Esophagus muscularis mucosa (tissue), 4 donors: Measurements from ENCODE around the gene GSS. TPM values are rescaled to one million over a fixed set of nuclear protein-coding genes. Genes with fewer than 3 reads are reported as not detected.

Experiments
- DNase-seq: peaks from one replicate; pipeline ENCODE4 v3.0.0-alpha.2; 2017; ENCODE audit errors: extremely low spot score
- H3K27ac ChIP-seq, 4 donors: fragments of 200-600 bp; sonication (generic); replicated peaks in 1 of 4; 1 replicate in 3 of 4; 2 replicates in 1 of 4; pipeline ENCODE4 v1.5.1; 2016 to 2019; ENCODE audit warnings: mild to moderate bottlenecking in 1 of 4
- H3K27me3 ChIP-seq, 4 donors: fragments of 200-600 bp; sonication (generic); one replicate each; pipeline versions ENCODE4 v1.5.1 to v1.6.0; 2016 to 2019
- H3K36me3 ChIP-seq, 4 donors: fragments of 200-600 bp; sonication (generic); one replicate each; pipeline ENCODE4 v1.5.1; 2016 to 2019
- H3K4me1 ChIP-seq, 4 donors: fragments of 200-600 bp; sonication (generic); one replicate each; pipeline ENCODE4 v1.5.1; 2016 to 2019
- H3K4me3 ChIP-seq, 4 donors: fragments of 200-600 bp; sonication (generic); 1 replicate in 2 of 4; 2 replicates in 2 of 4; pipeline ENCODE4 v1.5.1; 2016 to 2019; ENCODE audit warnings: mild to moderate bottlenecking in 4 of 4, moderate library complexity in 1 of 4
- H3K9me3 ChIP-seq, 4 donors: fragments of 200-600 bp; sonication (generic); 1 replicate in 3 of 4; 2 replicates in 1 of 4; pipeline ENCODE4 v1.5.1; 2016 to 2019
- EP300 ChIP-seq: sonication (generic); formaldehyde crosslinking; IDR thresholded peaks from one replicate; pipeline ENCODE4 v1.6.1; 2017; ENCODE audit warnings: antibody characterized with exemption
- POLR2A ChIP-seq: fragments of 450-650 bp; IDR thresholded peaks from one replicate; pipeline ENCODE4 v1.6.1; 2017; ENCODE audit warnings: antibody characterized with exemption, moderate library complexity, mild to moderate bottlenecking, low read depth
- POLR2AphosphoS5 ChIP-seq, 2 donors: sonication (generic); formaldehyde crosslinking; IDR thresholded peaks; one replicate each; pipeline ENCODE4 v1.6.1; 2017; ENCODE audit warnings: antibody characterized with exemption in 2 of 2
- WGBS: methylation state at CpG from one replicate; pipeline ENCODE4 v1.1.5; 2018; 5-methylcytosine and 5-hydroxymethylcytosine counted together
- intact Hi-C: fragments of 100-400 bp; cut with DNase I; formaldehyde crosslinking; loops from one replicate; pipeline ENCODE4 v1.15.1; 2023
- total RNA-seq, 4 donors: library from RNA; depleted of rRNA; stranded (reverse); fragments of >200 nt; gene quantifications; one replicate each; pipeline versions ENCODE4 v1.1.0 to v1.2.1, GENCODE V29; 2016
- TF ChIP-seq, protein P1 (sequence below), 3 experiments: fragments of 200-600 bp in 2 of 3; fragments of 450-650 bp in 1 of 3; sonication (generic) in 2 of 3; IDR thresholded peaks; one replicate each; pipeline ENCODE4 v1.5.1; 2017 to 2019; ENCODE audit warnings: antibody characterized with exemption in 3 of 3, mild to moderate bottlenecking in 2 of 3, moderate library complexity in 1 of 3

The GSS gene
- total RNA-seq, 4 donors from 2014 or later: 27.7 to 36.1 (median 28.5) TPM

DNA sequence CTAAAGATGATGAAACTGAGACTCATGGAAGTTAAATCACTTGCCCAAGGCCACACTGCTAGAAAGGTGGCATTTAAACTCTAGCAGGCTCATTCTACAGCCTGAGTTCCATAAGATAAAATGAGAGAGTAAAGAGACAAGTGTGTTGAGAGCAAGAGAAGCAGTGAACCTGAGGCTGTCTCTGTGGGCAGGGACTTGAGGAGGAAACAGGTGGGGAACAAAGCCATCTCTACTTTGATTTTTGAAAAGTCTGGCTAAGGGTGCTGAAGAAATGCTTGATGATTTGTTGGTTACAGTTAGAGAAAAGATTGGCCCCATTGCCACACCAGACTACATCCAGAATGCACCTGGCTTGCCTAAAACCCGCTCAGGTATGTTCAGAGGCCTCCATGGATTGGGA, 29.0 kb downstream of the GSS start:
- no peak for DNase-seq
- Histone ChIP-seq H3K36me3 (peaks cover 27 to 85% (median 75%) of the 10 kb centered on the region in 4 donors), H3K4me3 (no peak overlapping the region), H3K27ac (no peak overlapping the region), H3K4me1 (peaks cover 5 to 19% (median 14%) of the 10 kb centered on the region in 4 donors), H3K9me3 (no peaks in the 10 kb centered on the region), H3K27me3 (no peaks in the 10 kb centered on the region)
- intact Hi-C loops: no loop called here
- 100% methylated on average over 1 of the region's 1 CpG for WGBS
- no peak for TF ChIP-seq POLR2AphosphoS5 (IDR thresholded peaks at IDR 0.05)
- TF ChIP-seq, protein P1, sequence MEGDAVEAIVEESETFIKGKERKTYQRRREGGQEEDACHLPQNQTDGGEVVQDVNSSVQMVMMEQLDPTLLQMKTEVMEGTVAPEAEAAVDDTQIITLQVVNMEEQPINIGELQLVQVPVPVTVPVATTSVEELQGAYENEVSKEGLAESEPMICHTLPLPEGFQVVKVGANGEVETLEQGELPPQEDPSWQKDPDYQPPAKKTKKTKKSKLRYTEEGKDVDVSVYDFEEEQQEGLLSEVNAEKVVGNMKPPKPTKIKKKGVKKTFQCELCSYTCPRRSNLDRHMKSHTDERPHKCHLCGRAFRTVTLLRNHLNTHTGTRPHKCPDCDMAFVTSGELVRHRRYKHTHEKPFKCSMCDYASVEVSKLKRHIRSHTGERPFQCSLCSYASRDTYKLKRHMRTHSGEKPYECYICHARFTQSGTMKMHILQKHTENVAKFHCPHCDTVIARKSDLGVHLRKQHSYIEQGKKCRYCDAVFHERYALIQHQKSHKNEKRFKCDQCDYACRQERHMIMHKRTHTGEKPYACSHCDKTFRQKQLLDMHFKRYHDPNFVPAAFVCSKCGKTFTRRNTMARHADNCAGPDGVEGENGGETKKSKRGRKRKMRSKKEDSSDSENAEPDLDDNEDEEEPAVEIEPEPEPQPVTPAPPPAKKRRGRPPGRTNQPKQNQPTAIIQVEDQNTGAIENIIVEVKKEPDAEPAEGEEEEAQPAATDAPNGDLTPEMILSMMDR (IDR thresholded peaks at IDR 0.05): no peak
- TF ChIP-seq EP300: no peak
- TF ChIP-seq POLR2A: no peak

DNA sequence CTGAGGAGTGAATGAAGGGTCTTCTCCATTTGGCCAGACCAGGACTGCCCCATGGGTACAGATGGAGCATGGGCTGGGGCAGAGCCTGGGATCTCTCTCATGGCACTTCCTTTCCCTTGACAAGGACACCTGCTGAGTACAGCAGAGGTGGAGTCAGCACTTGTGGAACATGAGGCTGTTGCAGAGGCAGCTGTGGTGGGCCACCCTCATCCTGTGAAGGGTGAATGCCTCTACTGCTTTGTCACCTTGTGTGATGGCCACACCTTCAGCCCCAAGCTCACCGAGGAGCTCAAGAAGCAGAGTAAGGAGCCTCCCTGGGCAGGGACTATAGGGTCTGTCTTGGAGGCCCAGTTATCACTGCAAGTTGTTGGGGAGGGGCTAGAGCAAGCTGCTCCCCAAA, 29.6 kb downstream of the GSS start:
- 100% methylated on average over 1 of the region's 1 CpG for WGBS
- no peak for TF ChIP-seq POLR2AphosphoS5 (IDR thresholded peaks at IDR 0.05)
- TF ChIP-seq, protein P1 (IDR thresholded peaks at IDR 0.05): no peak
- TF ChIP-seq EP300: no peak
- no peak for TF ChIP-seq POLR2A
- no peak overlapping the region for H3K27ac ChIP-seq
- intact Hi-C loops: no loop called here
- DNase-seq: no peak
- peaks cover 27 to 85% (median 78%) of the 10 kb centered on the region in 4 donors for H3K36me3 ChIP-seq
- H3K4me3 ChIP-seq: no peak overlapping the region
- H3K9me3 ChIP-seq: no peaks in the 10 kb centered on the region
- H3K4me1 ChIP-seq: peaks cover 5 to 20% (median 15%) of the 10 kb centered on the region in 4 donors
- H3K27me3 ChIP-seq: no peaks in the 10 kb centered on the region

GRCh38 chr20:34925341-34925740, 30.3 kb downstream of the GSS start:
- intact Hi-C loops: no loop called here
- TF ChIP-seq POLR2A (no peak), POLR2AphosphoS5 (IDR thresholded peaks at IDR 0.05) (no peak), EP300 (no peak)
- TF ChIP-seq, protein P1 (IDR thresholded peaks at IDR 0.05): no peak
- H3K9me3 ChIP-seq: no peaks in the 10 kb centered on the region
- H3K4me3 ChIP-seq: no peak overlapping the region
- WGBS: 98% methylated on average over 3 of the region's 3 CpGs
- H3K27ac ChIP-seq: no peak overlapping the region
- H3K4me1 ChIP-seq: peaks cover 5 to 20% (median 15%) of the 10 kb centered on the region in 4 donors
- no peaks in the 10 kb centered on the region for H3K27me3 ChIP-seq
- no peak for DNase-seq
- H3K36me3 ChIP-seq: peaks cover 27 to 88% (median 79%) of the 10 kb centered on the region in 4 donors

DNA sequence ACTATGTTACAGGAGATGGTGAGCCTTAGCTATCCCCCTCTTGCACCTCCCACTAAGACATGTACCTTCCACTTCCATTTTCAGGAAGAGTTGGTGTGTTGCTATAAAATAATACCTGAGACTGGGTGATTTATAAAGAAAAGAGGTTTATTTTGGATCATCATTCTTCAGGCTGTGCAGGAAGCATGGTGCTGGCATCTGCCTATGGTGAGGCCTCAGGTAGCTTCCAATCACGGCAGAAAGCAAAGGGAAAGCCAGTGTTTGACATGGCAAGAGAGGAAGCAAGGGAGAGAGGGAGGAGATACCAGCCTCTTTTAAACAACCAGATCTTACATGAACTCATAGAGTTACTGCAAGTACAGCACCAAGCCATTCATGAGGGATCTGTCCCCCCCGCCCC, 32.2 kb downstream of the GSS start:
- Histone ChIP-seq H3K27me3 (no peaks in the 10 kb centered on the region), H3K4me1 (peaks cover 5 to 20% (median 15%) of the 10 kb centered on the region in 4 donors), H3K27ac (peak overlapping the region; percentile 47 to 64 (median 56)), H3K9me3 (no peaks in the 10 kb centered on the region), H3K4me3 (no peak overlapping the region), H3K36me3 (peaks cover 18 to 80% (median 61%) of the 10 kb centered on the region in 4 donors)
- intact Hi-C loops: no loop called here
- TF ChIP-seq, protein P1 (IDR thresholded peaks at IDR 0.05): no peak
- no peak for TF ChIP-seq EP300
- WGBS: 97% methylated on average over 2 of the region's 2 CpGs
- DNase-seq: no peak
